Mesodermal cell (in vitro differentiated cells): ENCODE results near the gene KRT8.
"Not testable (repeated sequence)": the region's sequence is repeated elsewhere in the genome, so short reads cannot be mapped to it uniquely, and the experiment has no call there.

Experiments
- H3K27ac ChIP-seq: 2 replicates; pipeline ENCODE4 v1.7.0; 2013; ENCODE audit warnings: mild to moderate bottlenecking, low read depth, low read length, moderate library complexity; ENCODE audit not compliant: severe bottlenecking
- H3K36me3 ChIP-seq: 2 replicates; pipeline ENCODE4 v1.7.1; 2013; ENCODE audit warnings: mild to moderate bottlenecking, low read length, moderate library complexity; ENCODE audit not compliant: control insufficient read depth, insufficient read depth
- H3K4me1 ChIP-seq: one replicate; pipeline ENCODE4 v1.7.1; 2013; ENCODE audit warnings: mild to moderate bottlenecking, low read length; ENCODE audit not compliant: insufficient read depth, control insufficient read depth, poor library complexity, severe bottlenecking
- H3K4me3 ChIP-seq: 2 replicates; pipeline ENCODE4 v1.7.0; 2013; ENCODE audit warnings: low read length, control low read depth, mild to moderate bottlenecking; ENCODE audit not compliant: insufficient read depth, poor library complexity, severe bottlenecking; ENCODE audit errors: extremely low read depth
- H3K9me3 ChIP-seq: 2 replicates; pipeline ENCODE4 v1.7.1; 2013; ENCODE audit warnings: mild to moderate bottlenecking, low read length, moderate library complexity; ENCODE audit not compliant: control insufficient read depth
- WGBS, 2 experiments: methylation state at CpG; one replicate each; pipeline ENCODE4 v1.1.5; 2013; ENCODE audit warnings: missing lambda C conversion rate in 2 of 2; ENCODE audit not compliant: insufficient coverage in 2 of 2; 5-methylcytosine and 5-hydroxymethylcytosine counted together

Gene KRT8

GRCh38 chr12:52857500-52857899 is 47.4 kb downstream of the KRT8 start:
- Histone ChIP-seq H3K27ac (no peak overlapping the region), H3K4me1 (no peaks in the 10 kb centered on the region), H3K9me3 (no peaks in the 10 kb centered on the region), H3K36me3 (no peaks in the 10 kb centered on the region), H3K4me3 (no peak overlapping the region)
- 88% methylated on average over 1 of the region's 3 CpGs; no CpG with 5 or more reads in 1 of the 2 experiments for WGBS, 2 experiments

DNA sequence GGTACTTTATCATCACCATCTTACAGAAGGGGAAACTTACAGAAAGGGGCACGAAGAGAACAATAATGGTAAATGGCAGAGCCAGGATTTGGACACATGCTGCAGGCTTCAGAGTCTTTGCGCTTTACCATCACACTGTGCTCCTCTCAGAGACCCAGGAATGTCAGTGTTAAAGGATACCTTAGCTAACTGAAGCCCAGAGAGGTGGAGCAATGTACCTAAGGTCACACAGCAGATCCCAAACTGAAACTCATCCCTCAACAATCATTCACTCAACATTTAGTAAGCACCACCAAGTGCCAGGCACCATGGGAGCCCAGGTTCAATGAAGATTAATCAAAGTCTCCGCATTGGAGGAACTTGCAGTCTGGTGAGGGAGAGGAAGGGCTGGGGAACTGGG is 48.1 kb downstream of the KRT8 start:
- Histone ChIP-seq H3K36me3 (no peaks in the 10 kb centered on the region), H3K4me1 (no peaks in the 10 kb centered on the region)
- WGBS, 2 experiments, result 100% methylated on average over 1 to 2 of the region's 3 CpGs

DNA sequence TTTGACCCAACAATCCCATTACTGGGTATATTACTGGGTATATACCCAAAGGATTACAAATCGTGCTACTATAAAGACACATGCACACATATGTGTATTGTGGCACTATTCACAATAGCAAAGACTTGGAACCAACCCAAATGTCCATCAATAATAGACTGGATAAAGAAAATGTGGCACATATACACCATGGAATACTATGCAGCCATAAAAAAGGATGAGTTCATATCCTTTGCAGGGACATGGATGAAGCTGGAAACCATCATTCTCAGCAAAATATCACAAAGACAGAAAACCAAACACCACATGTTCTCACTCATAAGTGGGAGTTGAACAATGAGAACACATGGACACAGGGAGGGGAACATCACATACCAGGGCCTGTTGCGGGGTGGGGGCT is 48.8 kb downstream of the KRT8 start:
- H3K9me3 ChIP-seq, H3K4me3 ChIP-seq, H3K4me1 ChIP-seq, H3K36me3 ChIP-seq, H3K27ac ChIP-seq: not testable (repeated sequence)
- WGBS, 2 experiments, result 100% methylated on average over 1 of the region's 2 CpGs; no CpG with 5 or more reads in 1 of the 2 experiments

More for the DNA sequence above, 48.1 kb downstream of the KRT8 start:
- H3K4me3 ChIP-seq, result no peak overlapping the region
- no peak overlapping the region for H3K27ac ChIP-seq
- H3K9me3 ChIP-seq, result no peaks in the 10 kb centered on the region

DNA sequence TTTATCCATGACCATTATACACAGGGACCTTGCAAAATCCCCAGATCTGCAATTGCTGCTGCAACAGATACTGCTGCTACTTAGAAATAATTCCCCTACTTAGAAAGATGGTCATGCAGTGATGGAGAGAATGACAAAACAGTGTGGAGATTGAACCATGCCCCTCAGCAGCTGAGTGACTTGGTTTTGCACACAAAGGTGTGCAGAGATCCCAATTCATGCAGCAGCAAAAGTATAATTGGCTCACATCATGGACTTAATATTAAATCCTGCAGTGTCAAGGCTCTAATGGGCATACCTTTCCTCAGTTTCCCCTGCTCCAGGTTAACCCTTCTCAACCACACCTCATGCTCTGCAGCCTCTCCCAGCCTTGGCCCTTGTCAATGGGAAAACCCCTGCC is 53.1 kb downstream of the KRT8 start:
- Histone ChIP-seq H3K4me1 (no peaks in the 10 kb centered on the region), H3K36me3 (no peaks in the 10 kb centered on the region), H3K4me3 (no peak overlapping the region), H3K9me3 (no peaks in the 10 kb centered on the region), H3K27ac (no peak overlapping the region)

DNA sequence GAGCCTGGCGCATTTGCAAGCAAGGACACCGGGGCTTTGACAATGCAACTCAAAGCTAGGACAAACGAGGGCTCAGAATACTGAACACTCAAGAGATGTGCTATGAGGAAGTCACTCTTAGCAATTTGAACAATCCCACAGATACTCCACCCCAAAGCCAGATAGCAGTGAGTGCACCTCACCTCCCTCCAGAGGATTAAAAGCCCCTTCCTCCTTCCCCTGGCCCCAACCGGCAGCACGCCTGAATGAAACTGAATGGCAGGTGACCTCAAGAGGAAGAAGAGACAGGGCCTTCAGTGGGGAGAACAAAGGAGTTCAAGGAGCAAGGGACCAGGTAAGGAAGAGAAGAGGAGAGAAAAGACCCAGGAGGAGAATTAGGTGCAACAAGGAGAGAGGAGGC is 54.2 kb downstream of the KRT8 start:
- H3K4me1 ChIP-seq, result no peaks in the 10 kb centered on the region
- no peaks in the 10 kb centered on the region for H3K36me3 ChIP-seq
- no peaks in the 10 kb centered on the region for H3K9me3 ChIP-seq
- H3K27ac ChIP-seq, result no peak overlapping the region
- no peak overlapping the region for H3K4me3 ChIP-seq
- WGBS, 2 experiments, result 100% methylated on average over 1 of the region's 5 CpGs; no CpG with 5 or more reads in 1 of the 2 experiments

GRCh38 chr12:52849511-52849910 is 55.4 kb downstream of the KRT8 start:
- no peaks in the 10 kb centered on the region for H3K4me1 ChIP-seq
- no peak overlapping the region for H3K27ac ChIP-seq
- 93 to 94% methylated on average over 3 to 6 of the region's 6 CpGs for WGBS, 2 experiments
- H3K4me3 ChIP-seq, result no peak overlapping the region
- no peaks in the 10 kb centered on the region for H3K9me3 ChIP-seq
- H3K36me3 ChIP-seq, result no peaks in the 10 kb centered on the region

DNA sequence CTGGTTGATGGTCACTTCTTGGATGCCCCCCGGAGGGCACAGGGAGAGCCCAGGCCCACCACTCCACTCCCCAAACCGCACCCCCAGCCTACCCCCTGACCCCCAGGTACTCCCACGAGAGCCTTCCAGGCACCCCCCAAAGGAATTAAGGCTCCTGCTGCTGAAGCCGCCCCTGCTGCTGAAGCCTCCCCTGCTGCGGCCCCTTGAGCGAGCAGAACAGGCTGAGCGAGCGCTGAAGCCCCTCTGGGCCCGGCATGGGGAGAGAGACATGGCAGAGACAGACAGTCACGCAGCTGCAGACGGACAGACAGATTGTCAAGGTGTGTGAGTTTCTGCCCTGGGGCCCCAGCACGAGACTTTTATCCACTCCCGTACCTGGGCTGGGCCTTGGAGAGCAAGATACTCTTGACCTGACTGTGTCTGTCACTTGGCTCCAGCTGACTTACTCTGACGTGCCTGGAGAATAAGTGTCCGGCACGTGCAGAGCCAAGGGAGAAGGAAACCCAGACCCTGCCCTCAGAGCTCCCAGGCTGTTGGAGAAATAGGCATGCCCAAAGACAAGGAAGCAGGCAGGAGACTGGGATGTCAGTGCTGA is 56.1 kb downstream of the KRT8 start, which contains the start of gene KRT78:
Gene KRT78 (minus strand): TSS at position 334 of the 595 bp plus-strand sequence. CDS start 64 bp downstream, at position 270.
- Histone ChIP-seq H3K4me3 (no peak within 1 kb of the TSS), H3K36me3 (no peaks in the 10 kb centered on the region), H3K9me3 (no peaks in the 10 kb centered on the region), H3K4me1 (no peaks in the 10 kb centered on the region), H3K27ac (no peak within 1 kb of the TSS)
- 93 to 97% methylated on average over 13 to 14 of the region's 16 CpGs for WGBS, 2 experiments

DNA sequence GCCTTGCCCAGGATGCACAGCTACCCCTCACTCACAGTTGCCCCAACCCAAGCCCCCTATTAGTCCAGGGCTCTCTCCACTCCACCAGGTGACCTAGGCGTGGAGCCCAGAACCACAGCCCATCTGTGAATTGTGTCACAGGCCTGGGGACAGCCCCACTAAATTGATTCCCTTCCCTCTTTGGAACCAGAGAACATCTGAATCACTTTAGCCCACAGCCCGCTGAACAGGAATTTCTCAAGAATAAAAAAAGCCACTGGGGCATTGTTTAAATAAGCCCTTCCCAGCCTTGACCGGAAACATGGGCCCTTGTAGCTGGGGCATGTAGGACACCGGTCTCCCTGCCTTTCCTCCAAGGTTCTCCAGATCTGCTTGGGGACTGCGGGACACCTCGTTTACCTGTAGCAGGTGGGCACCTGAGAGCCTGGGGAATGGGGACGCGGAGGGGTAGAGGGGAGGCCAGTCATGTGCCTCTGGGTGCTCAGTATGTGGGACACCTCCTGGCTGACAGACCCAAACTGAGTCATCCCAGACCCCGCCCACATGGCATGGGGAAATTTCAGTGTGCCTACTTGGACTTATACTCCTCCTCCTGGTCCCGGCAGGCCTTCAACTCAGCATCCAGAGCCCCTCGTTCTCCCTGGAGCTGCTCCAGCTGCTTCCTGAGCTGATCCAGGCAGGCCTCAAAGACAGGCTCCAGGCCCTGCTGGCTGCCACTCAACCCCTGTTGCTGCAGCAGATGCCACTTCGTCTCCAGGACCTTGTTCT is 57.4 kb downstream of the KRT8 start:
- Histone ChIP-seq H3K36me3 (no peaks in the 10 kb centered on the region), H3K27ac (no peak overlapping the region), H3K4me3 (no peak overlapping the region), H3K4me1 (no peaks in the 10 kb centered on the region), H3K9me3 (no peaks in the 10 kb centered on the region)
- 93 to 96% methylated on average over 9 to 10 of the region's 12 CpGs for WGBS, 2 experiments
